Vagina (tissue), 2 donors: ENCODE measurements around the gene C12orf57.
A peak's percentile ranks its signal among the peaks of the same experiment; 100 is the strongest.

ENCODE experiments used
- CTCF ChIP-seq, 3 experiments: fragments of 450-650 bp in 2 of 3; fragments of 200-600 bp in 1 of 3; sonication (generic) in 1 of 3; IDR thresholded peaks; one replicate each; pipeline ENCODE4 v1.5.1; 2017 to 2019; ENCODE audit warnings: antibody characterized with exemption in 3 of 3, mild to moderate bottlenecking in 2 of 3, moderate library complexity in 2 of 3
- POLR2A ChIP-seq, 2 donors: fragments of 450-650 bp; IDR thresholded peaks; one replicate each; pipeline ENCODE4 v1.6.1; 2017; ENCODE audit warnings: antibody characterized with exemption in 2 of 2, mild to moderate bottlenecking in 2 of 2, moderate library complexity in 2 of 2
- POLR2AphosphoS5 ChIP-seq, 2 donors: sonication (generic); formaldehyde crosslinking; IDR thresholded peaks; one replicate each; pipeline ENCODE4 v1.9.0; 2017; ENCODE audit warnings: antibody characterized with exemption in 2 of 2, mild to moderate bottlenecking in 2 of 2, low read depth in 1 of 2; ENCODE audit not compliant: insufficient read depth in 1 of 2

- TF ChIP-seq POLR2A (IDR thresholded peaks at IDR 0.05) (peak in 1 of 2 donors; percentile 43), CTCF (IDR thresholded peaks at IDR 0.05) (peak; percentile 84 to 94 (median 91)), POLR2AphosphoS5 (IDR thresholded peaks at IDR 0.05; ENCODE audit: insufficient read depth in 1 of 2, low read depth in 1 of 2) (peak; percentile 97 to 98)
These were observed 6.1 kb upstream of the C12orf57 start for GRCh38 chr12:6937481-6938352.
